ENCODE data around the gene DPY19L1.
"Not testable (repeated sequence)": the region's sequence is repeated elsewhere in the genome, so short reads cannot be mapped to it uniquely, and the experiment has no call there.

Gene DPY19L1

GRCh38 chr7:35032166-35032565, 5.1 kb downstream of the DPY19L1 start:
- no peak for DNase-seq (ENCODE audit: low read depth)

GRCh38 chr7:35030848-35031247, 6.4 kb downstream of the DPY19L1 start:
- no peak for DNase-seq (ENCODE audit: low read depth)

GRCh38 chr7:35029311-35029710, 8.0 kb downstream of the DPY19L1 start:
- DNase-seq (ENCODE audit: low read depth): no peak

- DNase-seq (ENCODE audit: low read depth): no peak
Measured at GRCh38 chr7:35026150-35026549, 11.1 kb downstream of the DPY19L1 start.

GRCh38 chr7:35025369-35025870, 11.9 kb downstream of the DPY19L1 start:
- no peak for DNase-seq (ENCODE audit: low read depth)

GRCh38 chr7:35024298-35024697, 13.0 kb downstream of the DPY19L1 start:
- DNase-seq (ENCODE audit: low read depth): no peak

- DNase-seq (ENCODE audit: low read depth): no peak
Measured at GRCh38 chr7:35022725-35023124, 14.6 kb downstream of the DPY19L1 start.

- no peak for DNase-seq (ENCODE audit: low read depth)
Measured at GRCh38 chr7:35021445-35021844, 15.8 kb downstream of the DPY19L1 start.

- DNase-seq (ENCODE audit: low read depth): no peak
Measured at GRCh38 chr7:35019801-35020200, 17.5 kb downstream of the DPY19L1 start.

GRCh38 chr7:35019179-35019729, 18.0 kb downstream of the DPY19L1 start:
- DNase-seq (ENCODE audit: low read depth): no peak

GRCh38 chr7:35015346-35015859, 21.9 kb downstream of the DPY19L1 start:
- DNase-seq (ENCODE audit: low read depth): no peak

- DNase-seq (ENCODE audit: low read depth): no peak
Measured at GRCh38 chr7:35012160-35012559, 25.1 kb downstream of the DPY19L1 start.

- no peak for DNase-seq (ENCODE audit: low read depth)
Measured at GRCh38 chr7:35011085-35011484, 26.2 kb downstream of the DPY19L1 start.

- no peak for DNase-seq (ENCODE audit: low read depth)
Measured at GRCh38 chr7:35007768-35008167, 29.5 kb downstream of the DPY19L1 start.

- no peak for DNase-seq (ENCODE audit: low read depth)
Measured at GRCh38 chr7:35004531-35005095, 32.7 kb downstream of the DPY19L1 start.

GRCh38 chr7:35003679-35004303, 33.5 kb downstream of the DPY19L1 start:
- DNase-seq (ENCODE audit: low read depth): no peak

GRCh38 chr7:35003177-35003650, 34.1 kb downstream of the DPY19L1 start:
- not testable (repeated sequence) for DNase-seq (ENCODE audit: low read depth)

- DNase-seq (ENCODE audit: low read depth): not testable (repeated sequence)
Measured at GRCh38 chr7:34998335-34998734, 39.0 kb downstream of the DPY19L1 start.

- not testable (repeated sequence) for DNase-seq (ENCODE audit: low read depth)
Measured at GRCh38 chr7:34996423-34997090, 40.7 kb downstream of the DPY19L1 start.

- no peak for DNase-seq (ENCODE audit: low read depth)
Measured at GRCh38 chr7:34995757-34996156, 41.5 kb downstream of the DPY19L1 start.

GRCh38 chr7:34991938-34992840, 45.1 kb downstream of the DPY19L1 start:
- peak; percentile 6 for DNase-seq (ENCODE audit: low read depth)
